SK-N-DZ (cell line): ENCODE data around the gene OR5C1.
A peak's percentile ranks its signal among the peaks of the same experiment; 100 is the strongest.
"Not testable (repeated sequence)": the region's sequence is repeated elsewhere in the genome, so short reads cannot be mapped to it uniquely, and the experiment has no call there.

Source experiments
- DNase-seq: peaks from one replicate; pipeline ENCODE4 v3.0.0-alpha.2; 2015; ENCODE audit warnings: low spot score

Gene OR5C1

GRCh38 chr9:122810306-122810946 is 21.7 kb downstream of the OR5C1 start:
- DNase-seq, result peak; percentile 83

DNA sequence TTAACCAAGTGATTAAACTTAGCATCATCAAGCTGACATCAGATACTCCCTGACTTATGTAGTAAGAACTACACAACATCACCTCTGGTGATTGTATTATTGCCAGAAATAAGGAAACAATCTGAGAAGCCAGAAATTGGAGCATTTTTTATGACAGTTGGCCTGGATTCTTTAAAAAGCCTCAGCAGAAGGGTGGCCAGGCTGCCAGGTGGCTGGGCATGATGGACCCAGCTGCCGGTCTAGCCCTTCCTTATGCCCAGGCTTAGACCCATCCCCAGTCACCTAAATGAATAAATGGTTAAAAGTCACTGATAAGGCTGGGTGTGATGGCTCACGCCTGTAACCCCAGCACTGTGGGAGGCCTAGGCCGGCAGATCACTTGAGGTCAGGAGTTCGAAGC is 24.0 kb downstream of the OR5C1 start:
- DNase-seq, result no peak

DNA sequence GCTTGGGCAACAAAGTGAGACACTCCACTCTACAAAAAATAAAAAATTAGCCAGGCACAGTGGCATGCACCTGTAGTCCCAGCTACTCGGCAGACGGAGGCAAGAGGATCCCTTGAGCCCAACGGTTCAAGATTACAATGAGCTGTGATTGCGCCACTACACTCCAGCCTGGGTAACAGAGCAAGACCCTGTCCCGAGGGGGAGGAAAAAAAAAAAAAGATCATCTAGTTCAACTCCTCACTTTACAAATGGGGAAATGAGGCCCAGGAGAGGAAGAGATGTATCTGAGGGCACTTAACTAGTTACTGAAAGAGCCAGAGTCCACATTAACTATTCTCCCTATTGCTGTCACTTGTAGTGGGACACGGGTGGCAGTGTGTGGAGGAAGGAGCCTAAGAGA is 25.8 kb downstream of the OR5C1 start:
- DNase-seq, result no peak

DNA sequence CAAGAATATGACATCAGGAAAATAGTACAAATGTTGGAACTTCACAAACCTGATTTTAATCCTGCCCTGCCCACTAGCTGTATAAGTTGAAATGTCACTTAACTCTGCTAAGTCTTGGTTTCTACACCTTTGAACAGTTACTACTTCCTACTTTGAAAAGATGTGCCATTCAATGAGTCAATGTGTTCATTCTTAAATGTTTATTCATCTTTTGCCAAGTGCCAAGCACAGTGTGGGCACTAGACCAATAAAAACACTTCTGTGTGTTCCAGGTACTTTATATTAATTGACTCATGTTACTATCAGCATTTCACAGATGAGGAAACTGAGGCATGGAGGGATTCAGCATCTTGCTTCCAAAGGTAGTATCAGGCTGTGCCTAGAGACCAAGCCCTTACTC is 26.8 kb downstream of the OR5C1 start:
- DNase-seq, result no peak

DNA sequence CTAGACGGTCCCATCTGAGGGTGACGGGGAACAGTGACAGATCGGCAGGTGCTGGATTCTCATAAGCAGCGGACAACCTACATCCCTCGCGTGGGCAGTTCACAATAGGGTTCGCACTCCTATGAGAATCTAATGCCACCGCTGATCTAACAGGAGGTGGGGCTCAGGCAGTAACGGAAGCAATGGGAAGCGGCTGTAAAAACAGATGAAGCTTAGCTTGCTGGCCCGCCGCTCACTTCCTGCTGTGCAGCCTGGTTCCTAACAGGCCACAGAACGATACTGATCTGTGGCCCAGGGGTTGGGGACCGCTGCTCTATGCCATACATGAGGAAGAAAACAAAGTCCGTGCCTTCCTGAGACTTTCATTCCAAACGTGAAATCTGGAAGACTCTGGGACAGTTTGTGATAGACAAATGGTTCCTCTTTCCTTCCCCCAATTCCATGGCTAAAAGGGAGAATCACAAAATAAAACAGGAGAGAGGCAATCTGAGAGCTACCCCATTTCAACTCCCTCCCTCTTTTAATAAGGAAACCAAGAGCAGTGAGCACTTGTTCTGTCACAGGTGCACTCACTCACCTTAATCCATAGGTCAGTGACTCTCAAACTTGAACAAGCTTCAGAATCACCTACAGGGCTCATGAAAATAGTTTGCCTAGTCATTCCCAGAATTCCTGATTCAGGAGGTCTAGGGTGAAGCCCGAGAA is 27.6 kb downstream of the OR5C1 start:
- no peak for DNase-seq

DNA sequence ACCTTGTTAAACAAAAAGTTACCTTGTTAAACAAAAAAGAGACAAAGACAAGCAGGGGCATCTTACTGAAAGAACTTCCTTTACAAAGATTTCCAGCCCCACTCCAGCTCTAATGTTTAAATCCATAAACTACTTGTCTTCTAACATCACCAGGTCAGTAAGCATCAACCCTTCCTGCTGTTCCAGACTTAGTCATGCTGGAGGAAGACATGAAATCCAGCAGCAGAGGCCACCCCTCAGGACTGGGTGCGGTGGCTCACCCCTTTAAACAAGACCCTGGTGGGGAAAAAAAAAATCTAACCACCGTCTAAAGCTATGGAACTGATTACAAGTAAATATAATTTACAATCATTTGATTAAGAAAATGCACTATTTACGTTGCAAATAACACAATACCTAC is 30.6 kb downstream of the OR5C1 start:
- no peak for DNase-seq

GRCh38 chr9:122819791-122820489 is 31.2 kb downstream of the OR5C1 start:
- DNase-seq, result no peak

- no peak for DNase-seq
These were observed 31.7 kb downstream of the OR5C1 start for GRCh38 chr9:122820490-122820845.

- DNase-seq, result no peak
These were observed 32.7 kb downstream of the OR5C1 start for GRCh38 chr9:122821278-122821943.

DNA sequence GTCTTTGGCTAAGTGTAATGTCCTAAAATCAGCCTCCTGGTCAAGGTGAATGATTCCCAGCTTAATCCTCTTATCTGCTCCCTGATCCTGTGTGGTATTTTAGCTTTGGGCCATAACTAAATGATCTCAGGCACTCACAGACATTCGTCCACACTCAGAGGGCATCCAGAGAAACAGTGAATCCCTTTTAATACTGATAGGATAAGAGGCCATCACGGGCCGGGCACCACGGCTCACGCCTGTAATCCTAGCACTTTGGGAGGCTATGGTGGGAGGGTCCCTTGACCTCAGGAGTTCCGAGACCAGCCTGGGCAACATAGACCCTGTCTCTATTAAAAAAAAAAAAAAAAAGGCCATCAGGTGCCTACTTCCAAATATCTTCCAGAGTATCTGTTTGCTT is 33.3 kb downstream of the OR5C1 start:
- no peak for DNase-seq

DNA sequence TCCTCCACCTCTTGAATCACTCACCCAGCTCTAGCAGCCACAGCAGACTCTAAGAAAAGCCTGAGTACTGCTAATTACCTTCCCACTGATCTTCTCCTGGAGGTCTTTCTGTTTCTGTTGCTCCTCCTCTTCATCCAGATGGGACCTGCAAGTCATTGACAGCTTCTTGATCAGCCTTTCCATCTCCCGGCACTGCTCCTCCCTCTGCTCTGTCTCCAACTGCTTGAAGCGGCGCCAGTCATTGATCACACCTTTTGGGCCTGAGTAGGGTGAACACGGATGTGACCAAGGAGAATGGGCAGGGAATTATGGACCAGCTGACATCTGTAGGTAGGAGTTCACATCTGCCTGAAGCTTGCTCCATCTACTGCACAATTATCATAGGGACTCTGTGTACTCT is 34.2 kb downstream of the OR5C1 start:
- no peak for DNase-seq

DNA sequence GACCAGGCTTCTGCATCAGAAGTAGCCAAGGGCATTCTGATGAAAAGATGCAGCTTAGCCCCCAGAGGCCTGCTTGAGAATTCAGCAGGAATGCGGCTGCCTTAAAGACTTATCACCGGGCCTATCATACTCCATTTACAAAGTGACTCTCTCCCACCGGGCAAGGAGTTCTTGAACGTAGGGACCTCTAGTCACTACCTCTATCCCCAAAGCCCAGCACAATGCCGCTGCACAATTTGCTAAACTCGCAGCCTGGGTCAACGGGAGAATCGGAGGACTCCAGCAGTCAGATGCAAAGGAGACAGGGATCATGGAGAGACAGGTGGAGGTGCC is 39.0 kb downstream of the OR5C1 start:
- DNase-seq, result no peak

DNA sequence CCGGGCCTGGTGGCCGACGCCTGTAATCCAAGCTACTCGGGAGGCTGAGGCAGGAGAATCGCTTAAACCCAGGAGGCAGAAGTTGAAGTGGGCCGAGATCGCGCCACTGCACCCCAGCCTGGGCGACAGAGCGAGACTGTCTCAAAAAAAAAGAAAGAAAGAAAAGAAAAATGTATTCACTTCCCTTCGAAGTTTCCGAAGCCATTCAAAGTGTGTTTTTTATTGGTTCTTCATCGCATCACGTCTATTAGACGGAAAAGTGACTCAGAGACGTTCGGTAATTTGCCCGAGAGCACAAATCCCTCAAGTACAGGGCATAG is 40.2 kb downstream of the OR5C1 start:
- DNase-seq, result not testable (repeated sequence)

- DNase-seq, result no peak
These were observed 43.5 kb downstream of the OR5C1 start for GRCh38 chr9:122832194-122832593.

- no peak for DNase-seq
These were observed 46.6 kb downstream of the OR5C1 start for GRCh38 chr9:122835313-122835731.

- no peak for DNase-seq
These were observed 48.6 kb downstream of the OR5C1 start for GRCh38 chr9:122837266-122837850.

DNA sequence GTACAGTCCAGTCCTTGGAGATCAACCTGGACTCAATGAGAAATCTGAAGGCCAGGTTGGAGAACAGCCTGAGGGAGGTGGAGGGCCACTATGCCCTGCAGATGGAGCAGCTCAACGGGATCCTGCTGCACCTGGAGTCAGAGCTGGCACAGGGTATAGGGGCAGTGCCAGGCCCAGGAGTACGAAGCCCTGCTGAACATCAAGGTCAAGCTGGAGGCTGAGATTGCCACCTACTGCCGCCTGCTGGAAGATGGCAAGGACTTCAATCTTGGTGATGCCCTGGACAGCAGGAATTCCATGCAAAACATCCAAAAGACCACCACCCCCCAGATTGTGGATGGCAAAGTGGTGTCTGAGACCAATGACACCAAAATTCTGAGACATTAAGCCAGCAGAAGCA is 49.7 kb downstream of the OR5C1 start:
- not testable (repeated sequence) for DNase-seq
